Cerebellar cortex (tissue), 1 donor: ENCODE measurements around the gene MRNIP.
A peak's percentile ranks its signal among the peaks of the same experiment; 100 is the strongest.

Experiments
- DNase-seq: peaks from one replicate; pipeline ENCODE4 v3.0.0-alpha.2; 2015; ENCODE audit warnings: low spot score

Gene MRNIP

GRCh38 chr5:179821298-179822058 lies 37.1 kb downstream of the MRNIP start:
- DNase-seq: peak; percentile 91

GRCh38 chr5:179820483-179821297 lies 37.9 kb downstream of the MRNIP start, which contains the start of gene SQSTM1:
Gene SQSTM1 (plus strand): TSS chr5:179820905. CDS start chr5:179820937, 32 bp downstream.
- DNase-seq: peak; percentile 82

GRCh38 chr5:179820127-179820482 lies 38.5 kb downstream of the MRNIP start:
- DNase-seq: no peak

GRCh38 chr5:179819296-179820126 lies 39.1 kb downstream of the MRNIP start:
- peak; percentile 69 for DNase-seq

- peak; percentile 86 for DNase-seq
Measured at GRCh38 chr5:179818746-179819295, 39.8 kb downstream of the MRNIP start.

- no peak for DNase-seq
Measured at GRCh38 chr5:179817890-179818745, 40.5 kb downstream of the MRNIP start.

- no peak for DNase-seq
Measured at GRCh38 chr5:179817470-179817840, 41.2 kb downstream of the MRNIP start.

- no peak for DNase-seq
Measured at GRCh38 chr5:179816796-179817469, 41.7 kb downstream of the MRNIP start.

GRCh38 chr5:179816401-179816795 lies 42.2 kb downstream of the MRNIP start:
- no peak for DNase-seq

GRCh38 chr5:179815491-179816249 lies 42.9 kb downstream of the MRNIP start:
- DNase-seq: no peak

- DNase-seq: no peak
Measured at GRCh38 chr5:179814090-179814489, 44.5 kb downstream of the MRNIP start.

- no peak for DNase-seq
Measured at GRCh38 chr5:179812997-179813607, 45.5 kb downstream of the MRNIP start.

- DNase-seq: peak; percentile 96
Measured at GRCh38 chr5:179812135-179812825, 46.3 kb downstream of the MRNIP start.

- peak; percentile 70 for DNase-seq
Measured at GRCh38 chr5:179806250-179807048, 52.2 kb downstream of the MRNIP start, which contains the start of gene MGAT4B. Gene MGAT4B (minus strand): TSS chr5:179806866. CDS start chr5:179806583, 283 bp downstream.

GRCh38 chr5:179805529-179806249 lies 52.9 kb downstream of the MRNIP start:
- no peak for DNase-seq

GRCh38 chr5:179805070-179805528 lies 53.5 kb downstream of the MRNIP start:
- no peak for DNase-seq

- DNase-seq: no peak
Measured at GRCh38 chr5:179804555-179804947, 54.1 kb downstream of the MRNIP start.
